ENCODE measurements around the gene LLPH. TPM values are rescaled to one million over a fixed set of nuclear protein-coding genes. Genes with fewer than 3 reads are reported as not detected.
A peak's percentile ranks its signal among the peaks of the same experiment; 100 is the strongest.

Gene LLPH
- total RNA-seq, 3 donors from 2014 or later = 18.0 to 24.0 (median 20.8) TPM

- DNase-seq (no peak), ATAC-seq (no peak)
- H3K36me3 ChIP-seq (ENCODE audit: low read depth) = no peaks in the 10 kb centered on the region
- H3K9me3 ChIP-seq = no peaks in the 10 kb centered on the region
- TF ChIP-seq, protein P1, sequence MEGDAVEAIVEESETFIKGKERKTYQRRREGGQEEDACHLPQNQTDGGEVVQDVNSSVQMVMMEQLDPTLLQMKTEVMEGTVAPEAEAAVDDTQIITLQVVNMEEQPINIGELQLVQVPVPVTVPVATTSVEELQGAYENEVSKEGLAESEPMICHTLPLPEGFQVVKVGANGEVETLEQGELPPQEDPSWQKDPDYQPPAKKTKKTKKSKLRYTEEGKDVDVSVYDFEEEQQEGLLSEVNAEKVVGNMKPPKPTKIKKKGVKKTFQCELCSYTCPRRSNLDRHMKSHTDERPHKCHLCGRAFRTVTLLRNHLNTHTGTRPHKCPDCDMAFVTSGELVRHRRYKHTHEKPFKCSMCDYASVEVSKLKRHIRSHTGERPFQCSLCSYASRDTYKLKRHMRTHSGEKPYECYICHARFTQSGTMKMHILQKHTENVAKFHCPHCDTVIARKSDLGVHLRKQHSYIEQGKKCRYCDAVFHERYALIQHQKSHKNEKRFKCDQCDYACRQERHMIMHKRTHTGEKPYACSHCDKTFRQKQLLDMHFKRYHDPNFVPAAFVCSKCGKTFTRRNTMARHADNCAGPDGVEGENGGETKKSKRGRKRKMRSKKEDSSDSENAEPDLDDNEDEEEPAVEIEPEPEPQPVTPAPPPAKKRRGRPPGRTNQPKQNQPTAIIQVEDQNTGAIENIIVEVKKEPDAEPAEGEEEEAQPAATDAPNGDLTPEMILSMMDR (IDR thresholded peaks at IDR 0.05) = no peak
- intact Hi-C loops (cut with DNase I, micrococcal nuclease) = no loop called here
- H3K4me3 ChIP-seq = no peak overlapping the region
- peaks cover 18% of the 10 kb centered on the region for H3K4me1 ChIP-seq (ENCODE audit: low read depth)
These were observed 37.9 kb upstream of the LLPH start for GRCh38 chr12:66168410-66168809.

DNA sequence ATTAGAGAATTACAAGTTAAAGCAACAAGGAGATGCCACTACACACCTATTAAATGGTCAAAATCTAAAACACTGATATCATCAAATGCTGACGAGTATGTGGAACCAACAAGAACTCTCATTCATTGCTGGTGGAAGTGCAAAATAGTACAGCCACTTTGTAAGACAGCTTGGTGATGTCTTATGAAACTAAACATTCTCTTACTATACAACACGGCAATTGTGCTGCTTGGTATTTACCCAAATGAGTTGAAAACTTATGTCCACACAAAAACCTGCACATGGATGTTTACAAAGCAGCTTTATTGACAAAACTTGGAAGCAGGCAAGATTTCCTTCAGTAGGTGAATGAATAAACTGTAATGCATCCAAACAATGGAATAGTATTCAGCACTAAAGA, 36.0 kb upstream of the LLPH start:
- H3K4me3 ChIP-seq = no peak overlapping the region
- intact Hi-C loops (cut with DNase I, micrococcal nuclease) = no loop called here
- ATAC-seq = no peak
- TF ChIP-seq, protein P1 (IDR thresholded peaks at IDR 0.05) = no peak
- no peaks in the 10 kb centered on the region for H3K9me3 ChIP-seq
- DNase-seq = no peak
- H3K4me1 ChIP-seq (ENCODE audit: low read depth) = peaks cover 18% of the 10 kb centered on the region
- no peaks in the 10 kb centered on the region for H3K36me3 ChIP-seq (ENCODE audit: low read depth)

- intact Hi-C loops (cut with DNase I, micrococcal nuclease) = no loop called here
These were observed 34.6 kb upstream of the LLPH start for GRCh38 chr12:66165141-66165540.

DNA sequence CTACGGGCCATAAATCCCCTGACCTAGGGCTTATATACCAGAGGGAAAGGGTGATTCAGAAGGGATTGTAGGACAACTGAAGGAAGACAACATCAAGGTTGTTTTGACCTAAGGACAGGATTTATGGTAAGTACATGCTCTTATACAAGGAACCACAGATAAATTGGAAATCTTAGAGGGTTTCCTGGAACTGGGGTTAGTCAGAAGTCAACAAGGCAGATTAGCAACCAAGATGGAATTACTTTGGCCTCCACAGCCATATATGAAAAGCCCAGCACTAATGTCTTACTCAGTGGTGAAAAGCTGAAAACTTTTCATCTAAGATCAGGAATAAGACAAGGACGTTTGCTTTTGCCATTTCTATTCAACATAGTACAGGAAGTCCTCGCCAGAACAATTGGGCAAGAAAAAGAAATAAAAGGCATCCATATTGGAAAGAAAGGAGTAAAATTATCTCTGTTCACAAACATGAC, 33.8 kb upstream of the LLPH start:
- H3K4me1 ChIP-seq (ENCODE audit: low read depth) = peaks cover 18% of the 10 kb centered on the region
- TF ChIP-seq, protein P1 (IDR thresholded peaks at IDR 0.05) = no peak
- intact Hi-C loops (cut with DNase I, micrococcal nuclease) = no loop called here

More at GRCh38 chr12:66165141-66165540, 34.6 kb upstream of the LLPH start:
- no peak overlapping the region for H3K4me3 ChIP-seq
- no peak for DNase-seq
- TF ChIP-seq, protein P1 (IDR thresholded peaks at IDR 0.05) = no peak
- no peak for ATAC-seq
- no peaks in the 10 kb centered on the region for H3K9me3 ChIP-seq
- H3K4me1 ChIP-seq (ENCODE audit: low read depth) = peaks cover 18% of the 10 kb centered on the region
- H3K36me3 ChIP-seq (ENCODE audit: low read depth) = no peaks in the 10 kb centered on the region

DNA sequence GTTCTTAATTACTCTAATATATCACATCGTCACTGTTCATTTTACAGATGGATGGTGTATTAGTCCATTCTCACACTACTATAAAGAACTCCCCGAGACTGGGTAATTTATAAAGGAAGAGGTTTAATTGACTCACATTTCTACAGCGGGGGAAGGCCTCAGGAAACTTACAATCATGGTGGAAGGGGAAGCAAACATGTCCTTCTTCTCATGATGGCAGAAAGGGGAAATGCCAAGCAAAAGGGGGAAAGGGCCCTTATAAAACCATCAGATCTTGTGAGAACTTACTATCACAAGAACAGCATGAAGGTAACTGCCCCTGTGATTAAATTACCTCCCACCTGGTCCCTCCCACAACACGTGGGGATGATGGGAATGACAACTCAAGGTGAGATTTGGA, 32.7 kb upstream of the LLPH start:
- H3K4me1 ChIP-seq (ENCODE audit: low read depth) = peaks cover 13% of the 10 kb centered on the region
- ATAC-seq = no peak

More for the DNA sequence above, 33.8 kb upstream of the LLPH start:
- Histone ChIP-seq H3K36me3 (ENCODE audit: low read depth) (no peaks in the 10 kb centered on the region), H3K9me3 (no peaks in the 10 kb centered on the region), H3K4me3 (no peak overlapping the region)
- no peak for DNase-seq
- ATAC-seq = peak; percentile 63

More for the DNA sequence above, 32.7 kb upstream of the LLPH start:
- Histone ChIP-seq H3K36me3 (ENCODE audit: low read depth) (no peaks in the 10 kb centered on the region), H3K4me3 (no peak overlapping the region), H3K9me3 (peaks cover 3% of the 10 kb centered on the region)
- TF ChIP-seq, protein P1 (IDR thresholded peaks at IDR 0.05) = no peak
- no peak for DNase-seq
- intact Hi-C loops (cut with DNase I, micrococcal nuclease) = no loop called here
